IMR-90 (cell line): Measurements from ENCODE around the gene GPR15LG. TPM values are rescaled to one million over a fixed set of nuclear protein-coding genes. Genes with fewer than 3 reads are reported as not detected.

Source experiments
- ATAC-seq: fragments of 200-7000 bp; cut with Tn5 transposase; 2 replicates; pipeline ENCODE4 v1.9.1; 2020; ENCODE audit warnings: low read depth, mild to moderate bottlenecking, moderate library complexity
- BruUV-seq: library from RNA; stranded (reverse); fragments of 400-500 nt; replicated peaks from 2 replicates; lab custom pipeline; 2021; lab: Mats Ljungman, UMichigan
- CTCF ChIA-PET: fragments of 300-600 bp; formaldehyde crosslinking; extraction: SDS; loops from one replicate; lab custom pipeline; 2021; ENCODE audit warnings: antibody characterized with exemption; lab: Yijun Ruan, JAX
- POLR2A ChIA-PET: fragments of 300-600 bp; sonication (Branson Sonifier 250); formaldehyde crosslinking; loops from one replicate; lab custom pipeline; 2022; ENCODE audit warnings: antibody characterized with exemption; ENCODE audit not compliant: unreplicated experiment; lab: Charles Lee
- DNase-seq: peaks from one replicate; pipeline ENCODE4 v3.0.0; 2013
- H2AFZ ChIP-seq: replicated peaks from 2 replicates; pipeline ENCODE3; 2013; ENCODE audit warnings: low read length, mild to moderate bottlenecking; ENCODE audit not compliant: poor library complexity
- H2AK5ac ChIP-seq: 2 replicates; pipeline ENCODE4 v1.6.1; 2013; ENCODE audit warnings: low read depth, low read length, inconsistent platforms
- H2AK9ac ChIP-seq: replicated peaks from 2 replicates; pipeline ENCODE3; 2013; ENCODE audit warnings: mild to moderate bottlenecking, low read depth, low read length, moderate library complexity; ENCODE audit not compliant: poor library complexity
- H2BK120ac ChIP-seq: 2 replicates; pipeline ENCODE4 v1.6.1; 2013; ENCODE audit warnings: low read depth, low read length, inconsistent platforms
- H2BK15ac ChIP-seq: 3 replicates; pipeline ENCODE4 v1.6.1; 2013; ENCODE audit warnings: low read depth, low read length, inconsistent platforms
- H2BK20ac ChIP-seq: 2 replicates; pipeline ENCODE4 v1.6.1; 2013; ENCODE audit warnings: low read depth, mild to moderate bottlenecking, inconsistent platforms, low read length, moderate library complexity
- H2BK5ac ChIP-seq: 2 replicates; pipeline ENCODE4 v1.6.1; 2013; ENCODE audit warnings: mild to moderate bottlenecking, low read depth, low read length, inconsistent platforms; ENCODE audit not compliant: poor library complexity, severe bottlenecking
- H3K14ac ChIP-seq: replicated peaks from 2 replicates; pipeline ENCODE4 v1.6.1; 2013; ENCODE audit warnings: low read depth, low read length, inconsistent platforms
- H3K18ac ChIP-seq: 2 replicates; pipeline ENCODE4 v1.6.1; 2013; ENCODE audit warnings: low read depth, low read length, control low read depth
- H3K23ac ChIP-seq: 2 replicates; pipeline ENCODE4 v1.6.1; 2013; ENCODE audit warnings: low read depth, low read length, inconsistent platforms
- H3K27ac ChIP-seq: 2 replicates; pipeline ENCODE4 v1.5.1; 2013; ENCODE audit warnings: mild to moderate bottlenecking, control low read depth, low read length; ENCODE audit not compliant: insufficient read depth
- H3K27me3 ChIP-seq: 2 replicates; pipeline ENCODE4 v1.6.1; 2013; ENCODE audit warnings: low read length; ENCODE audit not compliant: control insufficient read depth, insufficient read depth
- H3K36me3 ChIP-seq: 2 replicates; pipeline ENCODE4 v1.6.1; 2013; ENCODE audit warnings: low read length, mixed read lengths; ENCODE audit not compliant: control insufficient read depth, insufficient read depth
- H3K4ac ChIP-seq: 2 replicates; pipeline ENCODE4 v1.6.1; 2013; ENCODE audit warnings: low read depth, low read length, inconsistent platforms
- H3K4me1 ChIP-seq: 2 replicates; pipeline ENCODE4 v1.6.1; 2013; ENCODE audit warnings: low read length, mixed read lengths; ENCODE audit not compliant: control insufficient read depth, insufficient read depth
- H3K4me2 ChIP-seq: 2 replicates; pipeline ENCODE4 v1.6.1; 2013; ENCODE audit warnings: low read depth, mild to moderate bottlenecking, control low read depth, low read length, moderate library complexity
- H3K4me3 ChIP-seq: 2 replicates; pipeline ENCODE4 v1.5.1; 2013; ENCODE audit warnings: low read depth, mild to moderate bottlenecking, control low read depth, low read length, moderate library complexity; ENCODE audit not compliant: insufficient read depth
- H3K56ac ChIP-seq: 2 replicates; pipeline ENCODE4 v1.6.1; 2013; ENCODE audit warnings: low read length, inconsistent platforms; ENCODE audit not compliant: insufficient read depth; ENCODE audit errors: extremely low read depth
- H3K79me1 ChIP-seq, 2 experiments: 2 replicates each; pipeline ENCODE4 v1.6.1; 2013; ENCODE audit warnings: low read length in 2 of 2, inconsistent platforms in 1 of 2, low read depth in 1 of 2
- H3K9ac ChIP-seq: 2 replicates; pipeline ENCODE4 v1.6.1; 2013; ENCODE audit warnings: low read depth, low read length, control low read depth
- H3K9me1 ChIP-seq: 2 replicates; pipeline ENCODE4 v1.6.1; 2013; ENCODE audit warnings: low read length, inconsistent platforms; ENCODE audit not compliant: insufficient read depth
- H3K9me3 ChIP-seq: 2 replicates; pipeline ENCODE4 v1.6.1; 2013; ENCODE audit warnings: low read length; ENCODE audit not compliant: control insufficient read depth, insufficient read depth
- H4K20me1 ChIP-seq: 2 replicates; pipeline ENCODE4 v1.6.1; 2013; ENCODE audit warnings: low read length, inconsistent platforms; ENCODE audit not compliant: insufficient read depth
- H4K5ac ChIP-seq: 2 replicates; pipeline ENCODE4 v1.6.1; 2013; ENCODE audit warnings: mild to moderate bottlenecking, low read depth, low read length, control low read depth
- H4K8ac ChIP-seq, 2 experiments: 2 replicates each; pipeline ENCODE4 v1.6.1; 2013; ENCODE audit warnings: low read depth in 2 of 2, low read length in 2 of 2, control low read depth in 1 of 2, inconsistent platforms in 1 of 2
- H4K91ac ChIP-seq: 2 replicates; pipeline ENCODE4 v1.6.1; 2013; ENCODE audit warnings: low read depth, low read length, inconsistent platforms; ENCODE audit not compliant: insufficient read depth
- BHLHE40 ChIP-seq: fragments of 150-350 bp; IDR thresholded peaks from 2 replicates; pipeline ENCODE4 v1.6.1; 2016; ENCODE audit warnings: mild to moderate bottlenecking, low read depth, low read length
- CHD1 ChIP-seq: IDR thresholded peaks from 2 replicates; pipeline ENCODE4 v1.6.1; 2012; ENCODE audit warnings: low read depth, low read length, improper control_type of control experiment
- NFE2L2 ChIP-seq: fragments of 150-350 bp; IDR thresholded peaks from 2 replicates; pipeline ENCODE4 v1.6.1; 2016; ENCODE audit warnings: low read depth, mild to moderate bottlenecking, low read length
- WGBS, 2 experiments: methylation state at CpG; one replicate each; pipeline versions ENCODE4 v1.1.5 to v1.1.7; 2013; ENCODE audit warnings: missing lambda C conversion rate in 2 of 2; ENCODE audit not compliant: insufficient read length in 1 of 2; ENCODE audit errors: extremely low coverage in 2 of 2; 5-methylcytosine and 5-hydroxymethylcytosine counted together
- dilution Hi-C: fragments of 300-500 bp; cut with HindIII; formaldehyde crosslinking; loops from one replicate; pipeline ENCODE4 v1.14.3; 2018; ENCODE audit warnings: low sequenced_read_pairs; ENCODE audit not compliant: unreplicated experiment
- in situ Hi-C: fragments of 300-500 bp; cut with MboI; formaldehyde crosslinking; loops from 3 replicates; pipeline ENCODE4 v1.14.3; 2019; ENCODE audit warnings: low sequenced_read_pairs, inconsistent platforms, mixed read lengths
- intact Hi-C: fragments of 100-400 bp; cut with micrococcal nuclease; formaldehyde crosslinking; loops from 2 replicates; pipeline ENCODE4 v1.10.0; 2022
- polyA plus RNA-seq, 3 experiments: library from polyadenylated mRNA; depleted of rRNA; stranded (reverse); fragments of >200 nt; gene quantifications; 2 replicates each; pipeline ENCODE4 v1.2.3, GENCODE V29; 2012; ENCODE audit warnings: low replicate concordance in 1 of 3
- total RNA-seq: library from RNA; depleted of rRNA; stranded (reverse); fragments of >200 nt; gene quantifications from 2 replicates; pipeline ENCODE4 v1.2.3, GENCODE V29; 2012

The GPR15LG gene
- total and polyA plus RNA-seq, 2 of the 4 experiments (the other 2 are of a cell fraction), result not detected

DNA sequence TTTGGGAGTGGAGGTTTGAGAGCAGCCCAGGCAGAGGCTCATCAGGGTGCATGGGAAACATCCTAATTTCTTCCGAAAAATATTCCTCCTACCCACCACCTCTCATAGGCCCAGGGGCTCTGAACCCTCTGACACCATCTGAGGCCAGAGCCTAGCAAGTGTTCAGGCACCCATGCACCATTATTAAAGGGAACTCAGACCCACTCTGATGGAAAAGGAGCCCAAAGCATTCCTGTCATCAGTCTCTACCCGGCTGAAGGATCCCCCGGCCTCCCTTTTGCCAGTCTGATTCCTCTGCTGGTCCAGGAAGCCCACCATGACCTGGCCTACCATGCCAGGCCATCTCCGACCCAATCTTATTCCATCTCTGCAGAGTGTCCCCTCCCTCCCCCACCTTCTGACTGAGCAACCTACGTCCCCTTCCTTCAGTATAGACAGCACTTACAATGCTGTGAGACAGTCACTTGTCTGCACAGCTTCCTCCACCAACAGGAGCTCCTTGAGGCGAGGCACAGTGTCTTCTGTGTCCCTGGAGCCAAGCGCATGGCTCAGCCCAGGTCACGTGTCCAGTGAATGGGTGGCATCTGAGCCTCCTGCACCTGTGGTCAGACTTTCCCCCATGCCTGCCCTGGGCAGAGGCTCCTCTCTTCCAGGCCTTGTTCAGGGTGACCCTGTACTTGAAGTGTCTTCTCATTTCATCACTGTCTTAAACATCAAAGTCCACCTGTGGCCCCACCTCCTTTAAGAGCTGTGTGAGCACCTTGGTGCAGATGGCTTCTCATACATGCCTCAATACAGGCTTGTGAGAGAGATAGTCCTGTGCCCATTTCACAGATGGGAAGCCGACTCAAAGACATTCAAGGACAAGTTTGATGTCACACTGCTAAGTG is 889 bp upstream of the GPR15LG start:
- dilution Hi-C loops, result no loop called here
- H4K5ac ChIP-seq, result no peak overlapping the region
- H4K91ac ChIP-seq, result no peak overlapping the region
- no peak for TF ChIP-seq CHD1
- TF ChIP-seq BHLHE40, result no peak
- no peak for TF ChIP-seq NFE2L2
- H2AFZ ChIP-seq, result no peak overlapping the region
- 31% methylated on average over 4 of the region's 9 CpGs; no CpG with 5 or more reads in 1 of the 2 experiments for WGBS, 2 experiments
- no peaks in the 10 kb centered on the region for H3K36me3 ChIP-seq
- H3K79me1 ChIP-seq, result no peaks in the 10 kb centered on the region
- no peak overlapping the region for H2AK5ac ChIP-seq
- no peak overlapping the region for H3K18ac ChIP-seq
- H3K4me1 ChIP-seq, result no peaks in the 10 kb centered on the region
- H3K4ac ChIP-seq, result no peak overlapping the region
- H2BK20ac ChIP-seq, result no peak overlapping the region
- no peaks in the 10 kb centered on the region for H3K9me1 ChIP-seq
- ChIA-PET POLR2A (no interaction called here), CTCF (interaction anchor here (0.6 kb wide), 1 partner anchor 25 kb away, joined by 5 read pairs; no protein-coding TSS in a partner anchor)
- H3K27me3 ChIP-seq, result no peaks in the 10 kb centered on the region
- H4K8ac ChIP-seq, result no peak overlapping the region
- BruUV-seq, result no TSS peak
- intact Hi-C loops, result no loop called here
- H3K27ac ChIP-seq, result no peak overlapping the region
- no peak overlapping the region for H3K4me3 ChIP-seq
- no peak overlapping the region for H2AK9ac ChIP-seq
- no peak overlapping the region for H2BK5ac ChIP-seq
- H3K9me3 ChIP-seq, result no peaks in the 10 kb centered on the region
- no peak overlapping the region for H2BK120ac ChIP-seq
- in situ Hi-C loops, result no loop called here
- H3K56ac ChIP-seq, result no peak overlapping the region
- H4K20me1 ChIP-seq, result no peaks in the 10 kb centered on the region
- no peak overlapping the region for H3K23ac ChIP-seq
- H3K9ac ChIP-seq, result no peak overlapping the region
- no peak overlapping the region for H3K14ac ChIP-seq
- no peak overlapping the region for H2BK15ac ChIP-seq
- ATAC-seq (no peak), DNase-seq (no peak)
- H3K4me2 ChIP-seq, result no peak overlapping the region
